Measurements from ENCODE around the gene LRRC1.

LRRC1 gene

GRCh38 chr6:53960311-53960710, 165.5 kb downstream of the LRRC1 start:
- TF ChIP-seq CTCF (conservative IDR thresholded peaks at IDR 0.05) = no peak
- no peak for TF ChIP-seq ZFX (IDR thresholded peaks at IDR 0.05)
- no peak overlapping the region for H3K27ac ChIP-seq

- no peak overlapping the region for H3K27ac ChIP-seq
- no peak for TF ChIP-seq CTCF (conservative IDR thresholded peaks at IDR 0.05)
- no peak for TF ChIP-seq ZFX (IDR thresholded peaks at IDR 0.05)
These were observed 167.0 kb downstream of the LRRC1 start for GRCh38 chr6:53961679-53962370.

GRCh38 chr6:53962646-53963045, 167.8 kb downstream of the LRRC1 start:
- H3K27ac ChIP-seq = no peak overlapping the region
- no peak for TF ChIP-seq ZFX (IDR thresholded peaks at IDR 0.05)
- TF ChIP-seq CTCF (conservative IDR thresholded peaks at IDR 0.05) = no peak

GRCh38 chr6:53967415-53967814, 172.6 kb downstream of the LRRC1 start:
- no peak overlapping the region for H3K27ac ChIP-seq
- TF ChIP-seq ZFX (IDR thresholded peaks at IDR 0.05) (no peak), CTCF (conservative IDR thresholded peaks at IDR 0.05) (no peak)

Data from C4-2B (cell line).